SU-DHL-6 (cell line): ENCODE data around the gene STARD5.
"Not testable (repeated sequence)": the region's sequence is repeated elsewhere in the genome, so short reads cannot be mapped to it uniquely, and the experiment has no call there.

Source experiments
- H2AFZ ChIP-seq: fragments of 200-600 bp; sonication (generic); 2 replicates; pipeline ENCODE4 v1.6.1; 2014; ENCODE audit warnings: low read depth, mild to moderate bottlenecking, moderate library complexity, mixed read lengths, antibody characterized with exemption, low read length; ENCODE audit not compliant: severe bottlenecking
- H3F3A ChIP-seq: fragments of 200-600 bp; shearing (Covaris generic); 2 replicates; pipeline ENCODE4 v1.6.0; 2016; ENCODE audit warnings: antibody characterized with exemption, mild to moderate bottlenecking; ENCODE audit not compliant: insufficient read depth
- H3K27ac ChIP-seq: fragments of 200-600 bp; sonication (generic); 2 replicates; pipeline ENCODE4 v1.5.1; 2016; ENCODE audit warnings: low read depth, mild to moderate bottlenecking, low read length, moderate library complexity, mixed read lengths
- H3K27me3 ChIP-seq: fragments of 200-600 bp; sonication (generic), shearing (Covaris generic); 2 replicates; pipeline ENCODE4 v1.6.0; 2014; ENCODE audit warnings: mild to moderate bottlenecking, low read length
- H3K36me3 ChIP-seq: fragments of 200-600 bp; sonication (generic); 2 replicates; pipeline ENCODE4 v1.6.1; 2014; ENCODE audit warnings: mild to moderate bottlenecking, low read length, mixed read lengths
- H3K4me2 ChIP-seq: fragments of 300-600, 200-600 bp; shearing (Covaris generic), sonication (generic); 2 replicates; pipeline ENCODE4 v1.6.0; 2014; ENCODE audit warnings: low read length, low read depth, mild to moderate bottlenecking; ENCODE audit not compliant: poor library complexity, severe bottlenecking
- H3K4me3 ChIP-seq: fragments of 200-600 bp; sonication (generic); 2 replicates; pipeline ENCODE4 v1.5.1; 2014; ENCODE audit warnings: antibody characterized with exemption, low read length, mild to moderate bottlenecking, mixed read lengths; ENCODE audit not compliant: insufficient read depth, poor library complexity, severe bottlenecking
- H3K79me2 ChIP-seq: fragments of 200-600 bp; sonication (generic); 2 replicates; pipeline ENCODE4 v1.6.1; 2014; ENCODE audit warnings: mild to moderate bottlenecking, low read length, moderate library complexity; ENCODE audit not compliant: insufficient read depth
- H3K9ac ChIP-seq: fragments of 200-600 bp; sonication (generic); 2 replicates; pipeline ENCODE4 v1.7.0; 2014; ENCODE audit warnings: mild to moderate bottlenecking, low read length
- H3K9me2 ChIP-seq: fragments of 200-600 bp; sonication (generic); replicated peaks from 2 replicates; pipeline ENCODE4 v1.6.1; 2014; ENCODE audit warnings: low read length; ENCODE audit not compliant: insufficient read depth
- H3K9me3 ChIP-seq: fragments of 200-600 bp; sonication (generic); 2 replicates; pipeline ENCODE4 v1.6.1; 2014; ENCODE audit warnings: low read length, mixed read lengths; ENCODE audit not compliant: insufficient read depth
- H4K20me1 ChIP-seq: fragments of 200-600 bp; sonication (generic); 2 replicates; pipeline ENCODE4 v1.6.1; 2014; ENCODE audit warnings: low read depth, mild to moderate bottlenecking, antibody characterized with exemption, low read length, moderate library complexity, mixed read lengths
- EZH2phosphoT487 ChIP-seq: fragments of 200-600 bp; sonication (generic), shearing (Covaris generic); conservative IDR thresholded peaks from 2 replicates; pipeline ENCODE4 v1.6.1; 2018; ENCODE audit warnings: mild to moderate bottlenecking, antibody characterized with exemption, low read length, moderate library complexity, mixed read lengths
- TF ChIP-seq, protein P1 (sequence below): fragments of 200-600 bp; sonication (generic); IDR thresholded peaks from one replicate; pipeline ENCODE4 v1.5.1; 2017; ENCODE audit warnings: antibody characterized with exemption, mild to moderate bottlenecking, low read length, moderate library complexity; ENCODE audit not compliant: insufficient read depth, poor library complexity, severe bottlenecking

Gene STARD5

DNA sequence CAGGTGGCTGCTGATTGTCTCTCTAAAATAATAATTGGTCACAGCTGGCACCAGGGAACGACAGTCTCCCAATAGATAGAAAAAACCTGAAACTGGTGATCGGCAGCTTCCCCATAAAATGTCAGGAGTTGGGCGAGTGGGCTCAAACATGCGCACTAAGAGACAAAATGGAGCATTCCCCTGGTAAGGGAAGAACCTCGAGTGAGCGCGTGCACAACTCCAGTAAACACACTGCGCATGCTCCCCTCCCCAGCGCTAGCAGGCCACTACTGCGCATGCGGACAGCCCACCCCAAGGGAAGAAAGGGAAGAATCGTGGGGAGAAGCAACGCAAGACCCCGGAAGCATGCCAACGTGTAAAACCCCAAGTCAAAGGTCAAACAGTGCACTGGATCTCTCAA is 7.7 kb upstream of the STARD5 start:
- no peaks in the 10 kb centered on the region for H3K36me3 ChIP-seq
- H2AFZ ChIP-seq = no peak overlapping the region
- H3K27ac ChIP-seq = no peak overlapping the region
- no peak overlapping the region for H3K4me2 ChIP-seq
- no peaks in the 10 kb centered on the region for H4K20me1 ChIP-seq
- no peaks in the 10 kb centered on the region for H3F3A ChIP-seq
- no peaks in the 10 kb centered on the region for H3K9me3 ChIP-seq
- H3K27me3 ChIP-seq = no peaks in the 10 kb centered on the region
- no peak for TF ChIP-seq EZH2phosphoT487
- TF ChIP-seq, protein P1, sequence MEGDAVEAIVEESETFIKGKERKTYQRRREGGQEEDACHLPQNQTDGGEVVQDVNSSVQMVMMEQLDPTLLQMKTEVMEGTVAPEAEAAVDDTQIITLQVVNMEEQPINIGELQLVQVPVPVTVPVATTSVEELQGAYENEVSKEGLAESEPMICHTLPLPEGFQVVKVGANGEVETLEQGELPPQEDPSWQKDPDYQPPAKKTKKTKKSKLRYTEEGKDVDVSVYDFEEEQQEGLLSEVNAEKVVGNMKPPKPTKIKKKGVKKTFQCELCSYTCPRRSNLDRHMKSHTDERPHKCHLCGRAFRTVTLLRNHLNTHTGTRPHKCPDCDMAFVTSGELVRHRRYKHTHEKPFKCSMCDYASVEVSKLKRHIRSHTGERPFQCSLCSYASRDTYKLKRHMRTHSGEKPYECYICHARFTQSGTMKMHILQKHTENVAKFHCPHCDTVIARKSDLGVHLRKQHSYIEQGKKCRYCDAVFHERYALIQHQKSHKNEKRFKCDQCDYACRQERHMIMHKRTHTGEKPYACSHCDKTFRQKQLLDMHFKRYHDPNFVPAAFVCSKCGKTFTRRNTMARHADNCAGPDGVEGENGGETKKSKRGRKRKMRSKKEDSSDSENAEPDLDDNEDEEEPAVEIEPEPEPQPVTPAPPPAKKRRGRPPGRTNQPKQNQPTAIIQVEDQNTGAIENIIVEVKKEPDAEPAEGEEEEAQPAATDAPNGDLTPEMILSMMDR = no peak
- H3K79me2 ChIP-seq = no peaks in the 10 kb centered on the region
- H3K9ac ChIP-seq = no peak overlapping the region
- H3K4me3 ChIP-seq = no peak overlapping the region
- no peaks in the 10 kb centered on the region for H3K9me2 ChIP-seq

DNA sequence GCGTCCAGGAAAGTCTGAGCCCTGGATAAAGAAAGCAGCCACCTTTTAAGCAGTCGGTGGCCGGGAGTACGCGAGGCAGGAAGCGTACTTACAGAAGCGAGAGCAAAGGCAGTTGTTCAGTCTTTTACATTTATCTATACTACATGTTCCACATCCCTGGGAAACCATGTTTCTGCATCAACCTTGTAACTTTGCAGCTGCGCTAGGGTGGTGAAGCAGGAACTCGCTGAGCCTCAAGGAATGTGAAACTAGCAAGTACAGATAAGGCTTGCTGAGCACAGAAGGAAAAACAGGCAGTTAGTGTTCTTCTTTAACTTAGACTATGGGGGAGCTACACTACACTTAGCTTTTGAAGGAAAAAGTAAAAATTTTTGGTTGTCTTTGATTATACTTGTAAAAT is 7.2 kb upstream of the STARD5 start:
- not testable (repeated sequence) for H3K4me3 ChIP-seq, H3K79me2 ChIP-seq, H3K27me3 ChIP-seq, H3K27ac ChIP-seq, H4K20me1 ChIP-seq, H3K36me3 ChIP-seq, H3K9me2 ChIP-seq, H3K9me3 ChIP-seq, H2AFZ ChIP-seq, H3K4me2 ChIP-seq, H3K9ac ChIP-seq, H3F3A ChIP-seq

DNA sequence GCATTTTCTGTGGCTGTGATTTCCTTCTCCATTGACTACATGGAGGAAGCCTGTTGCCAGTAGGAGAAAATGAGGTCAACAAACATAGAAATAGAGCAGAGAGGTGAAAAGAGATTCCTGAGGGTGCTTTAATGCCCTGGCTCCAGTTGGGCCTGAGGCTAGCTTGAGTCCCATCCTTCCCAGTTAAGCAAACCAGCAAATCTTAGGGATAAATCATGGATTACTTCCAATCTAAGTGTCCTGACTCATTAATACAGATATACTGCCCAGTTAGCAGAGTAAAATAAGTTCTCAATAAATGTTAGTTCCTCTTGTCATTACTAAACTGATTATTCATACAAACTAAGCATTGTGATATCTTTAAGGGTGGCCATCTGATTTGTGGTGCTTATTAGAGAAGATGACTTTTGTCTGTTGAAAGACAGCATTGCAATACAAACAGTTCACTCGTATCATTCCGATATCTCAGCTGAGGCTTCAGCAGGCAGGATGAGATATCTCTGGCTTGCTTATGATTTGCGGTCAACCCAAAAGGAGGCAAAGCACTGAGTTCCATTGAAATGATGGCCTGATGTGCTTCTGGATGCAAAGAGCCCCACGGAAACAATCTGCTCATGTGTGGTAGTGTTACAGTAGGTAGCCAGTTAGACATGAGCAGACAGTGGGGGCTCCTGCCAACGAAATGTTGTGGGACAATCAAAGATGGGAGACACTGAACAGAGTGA is 6.6 kb upstream of the STARD5 start:
- Histone ChIP-seq H3K9ac (no peak overlapping the region), H3K4me2 (no peak overlapping the region)

DNA sequence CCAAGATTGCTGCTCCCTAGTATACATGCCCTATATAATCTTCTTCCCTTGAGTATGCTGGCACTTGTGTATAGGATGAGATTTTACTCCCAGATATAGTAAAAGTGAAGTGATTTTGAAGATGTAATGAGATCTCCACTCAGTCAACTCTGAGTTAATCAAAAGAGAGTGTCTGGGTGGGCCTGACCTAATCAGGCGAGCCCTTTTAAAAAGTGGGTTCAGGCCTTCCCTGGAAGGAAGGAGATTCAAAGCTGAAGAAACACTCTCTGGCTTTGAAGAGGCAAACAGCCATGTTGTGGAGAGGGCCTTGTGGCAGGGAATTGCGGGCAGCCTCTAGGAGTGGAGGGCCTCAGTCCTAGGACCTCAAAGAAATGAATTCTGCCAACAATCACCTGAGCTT is 5.5 kb upstream of the STARD5 start:
- no peaks in the 10 kb centered on the region for H3K36me3 ChIP-seq
- H2AFZ ChIP-seq = no peak overlapping the region
- no peaks in the 10 kb centered on the region for H3K27me3 ChIP-seq
- H3K9ac ChIP-seq = no peak overlapping the region
- TF ChIP-seq EZH2phosphoT487 = no peak
- TF ChIP-seq, protein P1 = no peak
- no peak overlapping the region for H3K27ac ChIP-seq
- no peak overlapping the region for H3K4me2 ChIP-seq
- no peaks in the 10 kb centered on the region for H3K79me2 ChIP-seq
- H3K9me2 ChIP-seq = no peaks in the 10 kb centered on the region
- no peaks in the 10 kb centered on the region for H3F3A ChIP-seq
- no peaks in the 10 kb centered on the region for H3K9me3 ChIP-seq
- H4K20me1 ChIP-seq = no peaks in the 10 kb centered on the region
- H3K4me3 ChIP-seq = no peak overlapping the region

More for the DNA sequence above, 6.6 kb upstream of the STARD5 start:
- no peaks in the 10 kb centered on the region for H4K20me1 ChIP-seq
- no peak overlapping the region for H3K4me3 ChIP-seq
- H3K27ac ChIP-seq = no peak overlapping the region
- H3K36me3 ChIP-seq = no peaks in the 10 kb centered on the region
- H3K9me3 ChIP-seq = no peaks in the 10 kb centered on the region
- H2AFZ ChIP-seq = no peak overlapping the region
- no peak for TF ChIP-seq EZH2phosphoT487
- TF ChIP-seq, protein P1 = no peak
- no peaks in the 10 kb centered on the region for H3F3A ChIP-seq
- no peaks in the 10 kb centered on the region for H3K79me2 ChIP-seq
- H3K9me2 ChIP-seq = no peaks in the 10 kb centered on the region
- H3K27me3 ChIP-seq = no peaks in the 10 kb centered on the region
